Gastrocnemius medialis (tissue), 4 donors: ENCODE measurements around the gene WDR37. TPM values are rescaled to one million over a fixed set of nuclear protein-coding genes. Genes with fewer than 3 reads are reported as not detected.

Source experiments
- ATAC-seq, 2 donors: fragments of 150-250 bp; one replicate each; pipeline ENCODE4 v1.9.1; 2016
- DNase-seq, 2 donors: peaks; one replicate each; pipeline ENCODE4 v3.0.0-alpha.2; 2019
- H3K27ac ChIP-seq, 4 donors: fragments of 200-600 bp; sonication (generic); 1 replicate in 1 of 4; 2 replicates in 3 of 4; pipeline ENCODE4 v1.5.1; 2016 to 2018; ENCODE audit warnings: mild to moderate bottlenecking in 2 of 4, moderate library complexity in 1 of 4
- H3K27me3 ChIP-seq, 3 donors: fragments of 200-600 bp; sonication (generic) in 2 of 3; 1 replicate in 1 of 3; 2 replicates in 2 of 3; pipeline versions ENCODE4 v1.5.1 to v1.6.0; 2016 to 2019; ENCODE audit warnings: mild to moderate bottlenecking in 1 of 3, moderate library complexity in 1 of 3
- H3K36me3 ChIP-seq, 2 donors: fragments of 200-600 bp; sonication (generic) in 1 of 2; one replicate each; pipeline ENCODE4 v1.5.1; 2017 to 2018
- H3K4me1 ChIP-seq, 2 donors: fragments of 200-600 bp; sonication (generic) in 1 of 2; one replicate each; pipeline ENCODE4 v1.5.1; 2016 to 2017; ENCODE audit warnings: mild to moderate bottlenecking in 2 of 2
- H3K4me3 ChIP-seq, 4 donors: fragments of 200-600 bp; sonication (generic) in 3 of 4; 1 replicate in 1 of 4; 2 replicates in 3 of 4; pipeline ENCODE4 v1.5.1; 2016 to 2019; ENCODE audit warnings: mild to moderate bottlenecking in 2 of 4
- H3K9me3 ChIP-seq, 3 donors: fragments of 200-600 bp; sonication (generic) in 2 of 3; 1 replicate in 1 of 3; 2 replicates in 2 of 3; pipeline ENCODE4 v1.5.1; 2016 to 2019
- POLR2A ChIP-seq, 2 donors: fragments of 450-650 bp; IDR thresholded peaks; one replicate each; pipeline ENCODE4 v1.6.1; 2017; ENCODE audit warnings: antibody characterized with exemption in 2 of 2, mild to moderate bottlenecking in 2 of 2, moderate library complexity in 2 of 2
- in situ Hi-C, 4 donors: fragments of 200-750 bp; cut with MboI; loops; one replicate each; pipeline versions ENCODE4 v1.15.0 to v1.8.0; 2017; ENCODE audit warnings: low sequenced_read_pairs in 4 of 4
- intact Hi-C: fragments of 100-400 bp; cut with DNase I; formaldehyde crosslinking; loops from one replicate; pipeline ENCODE4 v1.15.1; 2023; ENCODE audit warnings: low total_unique reads
- total RNA-seq, 4 donors: library from RNA; depleted of rRNA; stranded (reverse); fragments of >200 nt; gene quantifications; one replicate each; pipeline versions ENCODE4 v1.1.0 to v1.2.3, GENCODE V29; 2016
- TF ChIP-seq, protein P1 (sequence below), 5 experiments: fragments of 450-650 bp in 3 of 5; fragments of 200-600 bp in 2 of 5; sonication (generic) in 2 of 5; IDR thresholded peaks in 4 of 5; conservative IDR thresholded peaks in 1 of 5; 1 replicate in 4 of 5; 2 replicates in 1 of 5; pipeline ENCODE4 v1.5.1; 2016 to 2019; ENCODE audit warnings: antibody characterized with exemption in 5 of 5, mild to moderate bottlenecking in 3 of 5, moderate library complexity in 3 of 5

The WDR37 gene
- total RNA-seq, 4 donors from 2014 or later, result 18.4 to 26.2 (median 23.2) TPM

DNA sequence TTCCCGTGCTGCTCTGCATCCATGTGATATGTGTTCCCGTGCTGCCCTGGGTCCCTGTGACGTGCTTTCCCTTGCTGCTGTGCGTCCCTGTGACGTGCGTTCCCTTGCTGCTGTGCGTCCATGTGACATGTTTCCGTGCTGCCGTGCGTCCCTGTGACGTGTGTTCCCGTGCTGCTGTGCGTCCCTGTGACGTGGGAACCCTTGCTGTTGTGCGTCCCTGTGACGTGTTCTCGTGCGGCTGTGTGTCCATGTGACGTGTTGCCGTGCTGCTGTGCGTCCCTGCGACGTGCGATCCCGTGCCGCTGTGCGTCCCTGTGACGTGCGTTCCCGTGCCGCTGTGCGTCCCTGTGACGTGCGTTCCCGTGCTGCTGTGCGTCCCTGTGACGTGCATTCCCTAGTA, 45.8 kb downstream of the WDR37 start:
- intact Hi-C loops, result no loop called here
- ATAC-seq, result no peak
- Histone ChIP-seq H3K4me3 (no peak overlapping the region), H3K27me3 (no peaks in the 10 kb centered on the region), H3K36me3 (peaks cover 0 to 54% of the 10 kb centered on the region in 2 donors), H3K27ac (no peak overlapping the region), H3K9me3 (no peaks in the 10 kb centered on the region), H3K4me1 (no peaks in the 10 kb centered on the region)
- in situ Hi-C loops, result no loop called here
- no peak for TF ChIP-seq POLR2A (IDR thresholded peaks at IDR 0.05)
- no peak for DNase-seq

GRCh38 chr10:1102416-1102815, 46.2 kb downstream of the WDR37 start:
- intact Hi-C loops, result no loop called here
- H3K4me3 ChIP-seq, result no peak overlapping the region
- H3K27me3 ChIP-seq, result no peaks in the 10 kb centered on the region
- H3K27ac ChIP-seq, result no peak overlapping the region
- ATAC-seq, result no peak
- peaks cover 0 to 54% of the 10 kb centered on the region in 2 donors for H3K36me3 ChIP-seq
- H3K4me1 ChIP-seq, result no peaks in the 10 kb centered on the region
- no peak for DNase-seq
- in situ Hi-C loops, result no loop called here
- H3K9me3 ChIP-seq, result no peaks in the 10 kb centered on the region
- TF ChIP-seq, protein P1, sequence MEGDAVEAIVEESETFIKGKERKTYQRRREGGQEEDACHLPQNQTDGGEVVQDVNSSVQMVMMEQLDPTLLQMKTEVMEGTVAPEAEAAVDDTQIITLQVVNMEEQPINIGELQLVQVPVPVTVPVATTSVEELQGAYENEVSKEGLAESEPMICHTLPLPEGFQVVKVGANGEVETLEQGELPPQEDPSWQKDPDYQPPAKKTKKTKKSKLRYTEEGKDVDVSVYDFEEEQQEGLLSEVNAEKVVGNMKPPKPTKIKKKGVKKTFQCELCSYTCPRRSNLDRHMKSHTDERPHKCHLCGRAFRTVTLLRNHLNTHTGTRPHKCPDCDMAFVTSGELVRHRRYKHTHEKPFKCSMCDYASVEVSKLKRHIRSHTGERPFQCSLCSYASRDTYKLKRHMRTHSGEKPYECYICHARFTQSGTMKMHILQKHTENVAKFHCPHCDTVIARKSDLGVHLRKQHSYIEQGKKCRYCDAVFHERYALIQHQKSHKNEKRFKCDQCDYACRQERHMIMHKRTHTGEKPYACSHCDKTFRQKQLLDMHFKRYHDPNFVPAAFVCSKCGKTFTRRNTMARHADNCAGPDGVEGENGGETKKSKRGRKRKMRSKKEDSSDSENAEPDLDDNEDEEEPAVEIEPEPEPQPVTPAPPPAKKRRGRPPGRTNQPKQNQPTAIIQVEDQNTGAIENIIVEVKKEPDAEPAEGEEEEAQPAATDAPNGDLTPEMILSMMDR (IDR thresholded peaks at IDR 0.05 in 4 of 5, conservative IDR thresholded peaks at IDR 0.05 in 1 of 5), result no peak
- no peak for TF ChIP-seq POLR2A (IDR thresholded peaks at IDR 0.05)

- intact Hi-C loops, result no loop called here
- H3K4me3 ChIP-seq, result no peak overlapping the region
- H3K4me1 ChIP-seq, result no peaks in the 10 kb centered on the region
- no peak for DNase-seq
- H3K27ac ChIP-seq, result no peak overlapping the region
- no peak for ATAC-seq
- H3K9me3 ChIP-seq, result no peaks in the 10 kb centered on the region
- H3K27me3 ChIP-seq, result no peaks in the 10 kb centered on the region
- TF ChIP-seq POLR2A (IDR thresholded peaks at IDR 0.05), result no peak
- in situ Hi-C loops, result no loop called here
- H3K36me3 ChIP-seq, result peaks cover 0 to 55% of the 10 kb centered on the region in 2 donors
Measured at GRCh38 chr10:1102831-1103230, 46.6 kb downstream of the WDR37 start.

DNA sequence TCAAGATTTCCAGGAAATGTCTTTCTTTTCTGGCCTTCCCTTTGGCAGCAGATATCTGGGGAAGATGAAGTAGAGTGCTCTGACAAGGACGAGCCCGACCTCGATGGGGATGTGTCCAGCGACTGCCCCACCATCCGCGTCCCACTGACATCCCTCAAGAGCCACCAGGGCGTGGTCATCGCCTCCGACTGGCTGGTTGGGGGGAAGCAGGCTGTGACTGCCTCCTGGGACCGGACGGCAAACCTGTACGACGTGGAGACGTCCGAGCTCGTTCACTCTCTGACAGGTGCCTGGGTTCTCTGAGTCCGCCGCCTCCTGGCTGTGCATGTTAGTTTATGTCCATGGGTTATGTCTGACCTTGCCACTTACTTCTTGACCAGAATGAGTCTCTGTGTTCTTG, 47.4 kb downstream of the WDR37 start:
- no peaks in the 10 kb centered on the region for H3K27me3 ChIP-seq
- ATAC-seq, result no peak
- intact Hi-C loops, result no loop called here
- TF ChIP-seq, protein P1 (IDR thresholded peaks at IDR 0.05 in 4 of 5, conservative IDR thresholded peaks at IDR 0.05 in 1 of 5), result no peak
- TF ChIP-seq POLR2A (IDR thresholded peaks at IDR 0.05), result no peak
- H3K4me1 ChIP-seq, result no peaks in the 10 kb centered on the region
- no peak for DNase-seq
- H3K36me3 ChIP-seq, result peaks cover 0 to 63% of the 10 kb centered on the region in 2 donors
- in situ Hi-C loops, result no loop called here
- H3K9me3 ChIP-seq, result no peaks in the 10 kb centered on the region
- H3K4me3 ChIP-seq, result no peak overlapping the region
- H3K27ac ChIP-seq, result no peak overlapping the region

- Histone ChIP-seq H3K27ac (no peak overlapping the region), H3K36me3 (peaks cover 0 to 65% of the 10 kb centered on the region in 2 donors), H3K4me3 (no peak overlapping the region), H3K27me3 (no peaks in the 10 kb centered on the region), H3K4me1 (no peaks in the 10 kb centered on the region), H3K9me3 (no peaks in the 10 kb centered on the region)
- no peak for DNase-seq
- intact Hi-C loops, result no loop called here
- ATAC-seq, result no peak
- in situ Hi-C loops, result no loop called here
- TF ChIP-seq POLR2A (IDR thresholded peaks at IDR 0.05), result no peak
- TF ChIP-seq, protein P1 (IDR thresholded peaks at IDR 0.05 in 4 of 5, conservative IDR thresholded peaks at IDR 0.05 in 1 of 5), result no peak
Measured at GRCh38 chr10:1104971-1105370, 48.8 kb downstream of the WDR37 start.

GRCh38 chr10:1107004-1107403, 50.8 kb downstream of the WDR37 start:
- intact Hi-C loops, result no loop called here
- no peaks in the 10 kb centered on the region for H3K9me3 ChIP-seq
- TF ChIP-seq POLR2A (IDR thresholded peaks at IDR 0.05), result no peak
- TF ChIP-seq, protein P1 (IDR thresholded peaks at IDR 0.05 in 4 of 5, conservative IDR thresholded peaks at IDR 0.05 in 1 of 5), result no peak
- ATAC-seq (no peak), DNase-seq (no peak)
- no peaks in the 10 kb centered on the region for H3K27me3 ChIP-seq
- H3K36me3 ChIP-seq, result peaks cover 0 to 66% of the 10 kb centered on the region in 2 donors
- no peak overlapping the region for H3K27ac ChIP-seq
- in situ Hi-C loops, result no loop called here
- H3K4me1 ChIP-seq, result no peaks in the 10 kb centered on the region
- no peak overlapping the region for H3K4me3 ChIP-seq
